Measurements from ENCODE around the gene ETS2.

Gene ETS2

DNA sequence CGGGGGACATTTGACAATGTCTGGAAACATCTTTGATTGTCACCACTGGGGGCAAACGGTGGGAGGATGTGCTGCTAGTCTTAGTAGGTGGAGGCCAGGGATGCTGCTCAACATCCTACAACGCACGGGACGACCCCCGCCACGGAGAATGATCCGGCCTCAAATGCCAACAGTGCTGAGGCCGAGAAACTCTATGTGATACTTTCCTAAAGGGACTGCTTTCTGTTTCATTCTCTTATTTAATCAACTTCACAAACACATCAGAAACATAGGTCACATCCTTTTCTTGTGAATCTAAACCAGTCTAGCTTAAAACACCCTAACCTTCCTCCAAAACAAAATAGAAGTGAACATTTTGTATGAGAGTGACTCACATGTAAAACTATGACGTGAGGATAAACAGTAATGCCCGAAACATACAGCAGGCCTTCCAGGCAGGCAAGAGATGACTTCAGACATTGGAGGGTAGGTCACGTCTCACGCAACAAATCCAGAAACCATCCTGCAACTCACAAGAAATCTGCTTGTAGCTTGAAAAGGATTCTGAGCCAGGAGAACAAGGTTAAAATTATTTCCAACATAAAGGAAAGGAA, 37.2 kb upstream of the ETS2 start:
- Histone ChIP-seq H3K27ac (ENCODE audit: insufficient read depth, low read depth, low read length, poor library complexity, severe bottlenecking) (no peak overlapping the region), H3K27me3 (ENCODE audit: control insufficient read depth, insufficient read depth, low read length, poor library complexity, severe bottlenecking) (no peaks in the 10 kb centered on the region)
- WGBS, 2 experiments = 91 to 93% methylated on average over 13 of the region's 13 CpGs

DNA sequence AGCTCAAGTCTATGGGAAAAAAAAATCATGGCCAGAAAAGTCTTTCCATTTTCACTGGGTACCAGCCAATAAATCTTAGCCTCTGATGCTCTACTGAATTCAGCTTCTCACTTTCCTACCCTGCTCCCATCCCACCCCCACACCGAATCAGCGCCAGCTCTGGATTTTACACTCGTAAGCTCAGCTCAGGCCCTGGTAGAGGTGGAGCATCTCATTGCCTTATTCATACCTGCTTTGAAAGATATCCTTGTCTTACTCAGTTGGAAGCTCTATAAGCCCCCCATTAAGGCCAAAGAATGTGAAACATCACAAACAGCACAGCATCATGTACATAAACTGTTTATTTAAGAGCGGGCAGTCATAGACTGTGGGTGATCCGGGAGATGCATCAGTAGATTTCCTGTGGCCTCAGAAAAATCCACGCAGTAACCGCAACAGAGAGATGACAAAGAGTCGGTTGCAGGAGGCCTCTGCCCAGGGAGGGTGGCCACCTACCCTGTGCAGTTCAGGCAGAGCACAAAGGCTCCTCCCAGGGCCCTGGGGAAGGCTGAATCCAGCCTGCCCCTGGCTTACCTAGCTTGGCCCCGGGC, 36.4 kb upstream of the ETS2 start:
- no peaks in the 10 kb centered on the region for H3K4me1 ChIP-seq (ENCODE audit: control insufficient read depth, insufficient read depth, low read length)
- H3K9me3 ChIP-seq (ENCODE audit: control insufficient read depth, low read length) = no peaks in the 10 kb centered on the region
- H3K36me3 ChIP-seq (ENCODE audit: control insufficient read depth, insufficient read depth, low read length) = no peaks in the 10 kb centered on the region
- no peak overlapping the region for H3K4me3 ChIP-seq (ENCODE audit: insufficient read depth, low read depth, low read length)
- H3K27ac ChIP-seq (ENCODE audit: insufficient read depth, low read depth, low read length, poor library complexity, severe bottlenecking) = no peak overlapping the region
- H3K27me3 ChIP-seq (ENCODE audit: control insufficient read depth, insufficient read depth, low read length, poor library complexity, severe bottlenecking) = no peaks in the 10 kb centered on the region
- 74 to 79% methylated on average over 9 of the region's 9 CpGs for WGBS, 2 experiments

More for the DNA sequence above, 37.2 kb upstream of the ETS2 start:
- H3K36me3 ChIP-seq (ENCODE audit: control insufficient read depth, insufficient read depth, low read length) = no peaks in the 10 kb centered on the region
- no peaks in the 10 kb centered on the region for H3K9me3 ChIP-seq (ENCODE audit: control insufficient read depth, low read length)
- no peak overlapping the region for H3K4me3 ChIP-seq (ENCODE audit: insufficient read depth, low read depth, low read length)
- no peaks in the 10 kb centered on the region for H3K4me1 ChIP-seq (ENCODE audit: control insufficient read depth, insufficient read depth, low read length)

DNA sequence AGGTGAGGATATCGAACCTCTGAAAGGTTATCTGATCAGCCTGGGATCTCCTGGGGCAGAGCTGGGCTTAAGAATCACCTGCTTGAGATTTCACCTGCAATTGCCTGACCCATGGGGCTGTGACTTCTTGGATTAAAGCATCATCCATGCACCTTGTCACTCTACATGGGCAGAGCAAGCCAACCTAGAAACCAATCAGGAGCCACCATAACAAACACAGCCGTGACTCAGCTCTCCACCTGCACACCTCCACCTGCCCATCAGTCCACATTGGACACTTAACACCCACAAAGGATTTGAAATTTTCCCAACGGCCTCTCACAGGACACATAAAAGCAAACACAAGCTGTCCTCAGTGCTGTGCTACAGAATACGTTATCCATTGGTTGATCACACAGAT, 35.1 kb upstream of the ETS2 start:
- Histone ChIP-seq H3K27ac (ENCODE audit: insufficient read depth, low read depth, low read length, poor library complexity, severe bottlenecking) (no peak overlapping the region), H3K9me3 (ENCODE audit: control insufficient read depth, low read length) (no peaks in the 10 kb centered on the region), H3K27me3 (ENCODE audit: control insufficient read depth, insufficient read depth, low read length, poor library complexity, severe bottlenecking) (no peaks in the 10 kb centered on the region), H3K4me3 (ENCODE audit: insufficient read depth, low read depth, low read length) (no peak overlapping the region), H3K4me1 (ENCODE audit: control insufficient read depth, insufficient read depth, low read length) (no peaks in the 10 kb centered on the region), H3K36me3 (ENCODE audit: control insufficient read depth, insufficient read depth, low read length) (no peaks in the 10 kb centered on the region)
- WGBS, 2 experiments = 92 to 94% methylated on average over 4 of the region's 4 CpGs

DNA sequence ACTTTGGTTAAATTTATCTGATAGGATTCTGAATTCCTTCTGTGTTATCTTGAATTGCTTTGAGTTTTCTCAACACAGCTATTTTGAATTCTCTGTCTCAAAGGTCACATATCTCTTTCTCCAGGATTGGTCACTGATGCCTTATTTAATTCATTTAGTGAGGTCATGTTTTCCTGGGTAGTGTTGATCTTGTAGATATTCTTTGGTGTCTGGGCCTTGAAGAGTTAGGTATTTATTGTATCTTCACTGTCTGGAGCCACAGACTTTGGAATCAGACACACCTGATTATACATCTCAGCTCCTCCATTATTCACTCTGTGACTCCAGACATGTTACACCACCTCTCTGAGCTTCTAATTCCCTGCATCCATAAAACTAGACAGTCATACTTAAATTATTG, 34.2 kb upstream of the ETS2 start:
- H3K4me3 ChIP-seq (ENCODE audit: insufficient read depth, low read depth, low read length) = no peak overlapping the region

DNA sequence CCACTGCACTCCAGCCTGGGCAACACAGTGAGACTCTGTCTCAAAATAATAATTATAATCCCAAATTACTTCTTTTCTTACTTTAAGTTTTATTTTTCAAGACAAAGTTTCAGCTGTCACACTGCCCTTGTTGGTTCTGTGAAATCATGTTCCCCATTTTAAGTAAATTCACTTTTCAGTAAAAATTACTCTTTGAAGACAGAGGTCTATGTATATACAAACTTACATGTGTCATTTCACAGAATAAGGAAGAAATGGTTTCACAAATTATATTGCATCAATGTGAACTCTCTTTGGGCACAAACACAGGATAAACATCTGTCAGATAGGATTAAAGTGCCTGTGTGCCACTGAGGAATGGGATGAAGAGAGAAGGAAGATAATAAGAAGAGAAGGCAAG, 33.1 kb upstream of the ETS2 start:
- Histone ChIP-seq H3K27me3 (ENCODE audit: control insufficient read depth, insufficient read depth, low read length, poor library complexity, severe bottlenecking) (no peaks in the 10 kb centered on the region), H3K36me3 (ENCODE audit: control insufficient read depth, insufficient read depth, low read length) (no peaks in the 10 kb centered on the region), H3K4me1 (ENCODE audit: control insufficient read depth, insufficient read depth, low read length) (no peaks in the 10 kb centered on the region), H3K4me3 (ENCODE audit: insufficient read depth, low read depth, low read length) (no peak overlapping the region), H3K9me3 (ENCODE audit: control insufficient read depth, low read length) (no peaks in the 10 kb centered on the region), H3K27ac (ENCODE audit: insufficient read depth, low read depth, low read length, poor library complexity, severe bottlenecking) (no peak overlapping the region)

More for the DNA sequence above, 34.2 kb upstream of the ETS2 start:
- Histone ChIP-seq H3K36me3 (ENCODE audit: control insufficient read depth, insufficient read depth, low read length) (no peaks in the 10 kb centered on the region), H3K27me3 (ENCODE audit: control insufficient read depth, insufficient read depth, low read length, poor library complexity, severe bottlenecking) (no peaks in the 10 kb centered on the region), H3K4me1 (ENCODE audit: control insufficient read depth, insufficient read depth, low read length) (no peaks in the 10 kb centered on the region), H3K9me3 (ENCODE audit: control insufficient read depth, low read length) (no peaks in the 10 kb centered on the region), H3K27ac (ENCODE audit: insufficient read depth, low read depth, low read length, poor library complexity, severe bottlenecking) (no peak overlapping the region)

DNA sequence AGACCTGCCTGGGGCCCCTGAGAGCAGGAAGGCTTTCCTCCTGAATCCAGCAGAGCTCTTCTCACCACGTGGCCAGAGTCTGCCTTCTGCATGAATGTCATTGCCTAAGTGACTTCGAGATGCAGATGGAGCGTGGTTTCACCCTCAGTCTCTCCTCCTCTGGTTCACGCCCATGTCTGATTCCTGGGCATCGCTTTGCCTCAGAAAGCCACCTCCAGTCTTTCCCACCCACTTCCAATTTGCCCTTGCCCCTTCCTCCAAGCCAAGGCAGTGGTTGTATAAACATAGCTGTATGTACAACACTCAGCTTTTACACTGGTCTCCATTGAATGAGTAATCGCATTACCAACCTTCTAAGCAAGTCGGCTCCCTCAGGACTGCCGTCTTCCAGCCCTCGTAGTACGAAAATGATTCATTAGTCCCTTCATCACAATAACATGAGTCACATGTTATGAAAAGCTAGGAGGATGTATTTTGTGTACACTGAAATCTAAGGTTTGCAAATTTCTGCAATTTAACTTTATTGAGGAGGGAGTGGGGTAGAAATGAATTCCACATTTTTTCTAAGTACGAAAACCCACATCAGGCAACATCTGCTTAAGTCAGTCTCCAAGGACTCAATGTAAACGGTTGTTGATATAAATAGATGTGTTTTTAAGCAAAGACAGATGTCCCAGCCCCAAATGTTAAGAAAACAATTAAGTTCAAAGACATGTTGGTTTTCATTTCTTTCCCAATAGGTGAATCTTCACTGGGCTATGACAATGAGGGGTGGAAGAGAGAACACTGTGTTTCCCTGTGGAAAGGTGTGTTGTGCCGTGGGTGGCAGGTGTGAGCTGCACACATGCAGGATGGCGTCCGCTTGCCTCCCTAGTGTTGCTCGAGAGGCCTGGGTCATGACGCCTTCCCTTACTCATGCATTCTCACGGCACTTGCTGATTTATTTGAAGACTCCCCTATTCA, 32.3 kb upstream of the ETS2 start:
- WGBS, 2 experiments = 90 to 93% methylated on average over 18 of the region's 18 CpGs
- H3K9me3 ChIP-seq (ENCODE audit: control insufficient read depth, low read length) = no peaks in the 10 kb centered on the region
- H3K27me3 ChIP-seq (ENCODE audit: control insufficient read depth, insufficient read depth, low read length, poor library complexity, severe bottlenecking) = no peaks in the 10 kb centered on the region
- H3K4me1 ChIP-seq (ENCODE audit: control insufficient read depth, insufficient read depth, low read length) = no peaks in the 10 kb centered on the region
- no peak overlapping the region for H3K27ac ChIP-seq (ENCODE audit: insufficient read depth, low read depth, low read length, poor library complexity, severe bottlenecking)
- no peaks in the 10 kb centered on the region for H3K36me3 ChIP-seq (ENCODE audit: control insufficient read depth, insufficient read depth, low read length)
- H3K4me3 ChIP-seq (ENCODE audit: insufficient read depth, low read depth, low read length) = no peak overlapping the region

DNA sequence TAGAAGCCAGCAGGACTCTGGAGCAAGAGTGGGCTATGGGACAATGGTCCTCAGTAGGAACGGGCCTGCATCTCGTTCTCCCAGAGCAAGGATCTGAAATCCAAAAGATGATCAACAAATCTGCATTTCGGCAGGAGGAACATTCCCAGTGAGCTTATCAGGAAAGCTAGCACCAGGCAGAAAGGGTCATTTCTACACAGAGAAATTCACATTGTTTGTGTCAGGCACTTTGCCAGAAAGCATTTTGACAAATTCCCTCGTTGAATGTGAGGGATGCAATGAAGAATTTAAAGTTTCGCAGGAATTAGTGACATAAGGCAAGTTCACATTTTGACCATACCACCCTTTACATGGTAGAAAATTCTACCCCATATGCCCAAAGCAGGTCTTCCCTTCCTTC, 31.6 kb upstream of the ETS2 start:
- Histone ChIP-seq H3K27ac (ENCODE audit: insufficient read depth, low read depth, low read length, poor library complexity, severe bottlenecking) (no peak overlapping the region), H3K4me3 (ENCODE audit: insufficient read depth, low read depth, low read length) (no peak overlapping the region), H3K4me1 (ENCODE audit: control insufficient read depth, insufficient read depth, low read length) (no peaks in the 10 kb centered on the region), H3K36me3 (ENCODE audit: control insufficient read depth, insufficient read depth, low read length) (no peaks in the 10 kb centered on the region), H3K27me3 (ENCODE audit: control insufficient read depth, insufficient read depth, low read length, poor library complexity, severe bottlenecking) (no peaks in the 10 kb centered on the region), H3K9me3 (ENCODE audit: control insufficient read depth, low read length) (no peaks in the 10 kb centered on the region)
- 94 to 95% methylated on average over 4 to 5 of the region's 5 CpGs for WGBS, 2 experiments

DNA sequence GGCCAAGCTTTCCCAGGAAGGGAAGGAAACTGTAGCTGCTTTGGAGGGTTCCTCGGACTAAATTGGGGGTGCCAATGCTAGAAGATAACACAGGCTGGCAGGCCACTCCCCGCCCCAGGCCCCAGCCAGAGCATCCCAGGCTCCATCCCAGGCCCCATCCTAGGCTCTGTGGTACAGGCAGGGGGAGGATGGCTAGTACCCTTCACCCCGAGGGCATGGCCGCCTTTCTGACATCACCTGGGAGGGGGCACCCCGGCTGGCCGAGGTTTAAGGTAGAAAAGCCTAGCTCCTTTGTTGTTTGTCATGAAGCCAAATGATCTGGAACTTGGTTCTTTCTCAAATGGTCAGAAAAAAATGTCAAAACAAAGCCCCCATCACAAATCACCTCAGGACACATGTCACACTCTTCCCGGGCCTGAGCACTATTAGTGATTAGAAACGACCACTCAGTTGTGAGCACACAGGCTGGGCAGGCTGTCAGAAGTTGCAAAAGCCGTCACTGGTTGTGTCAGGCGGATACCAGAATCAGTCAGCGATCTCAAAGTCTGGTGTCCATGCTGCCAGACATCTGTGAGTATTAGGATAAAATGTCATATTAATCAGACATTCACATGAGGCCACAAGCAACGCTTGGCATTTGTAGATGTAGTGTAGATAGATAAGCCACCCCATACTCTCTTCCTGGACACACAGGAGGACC, 31.0 kb upstream of the ETS2 start:
- H3K4me1 ChIP-seq (ENCODE audit: control insufficient read depth, insufficient read depth, low read length) = no peaks in the 10 kb centered on the region
- H3K27ac ChIP-seq (ENCODE audit: insufficient read depth, low read depth, low read length, poor library complexity, severe bottlenecking) = no peak overlapping the region
- no peaks in the 10 kb centered on the region for H3K27me3 ChIP-seq (ENCODE audit: control insufficient read depth, insufficient read depth, low read length, poor library complexity, severe bottlenecking)
- 91 to 92% methylated on average over 11 to 12 of the region's 12 CpGs for WGBS, 2 experiments
- no peaks in the 10 kb centered on the region for H3K9me3 ChIP-seq (ENCODE audit: control insufficient read depth, low read length)
- no peak overlapping the region for H3K4me3 ChIP-seq (ENCODE audit: insufficient read depth, low read depth, low read length)
- no peaks in the 10 kb centered on the region for H3K36me3 ChIP-seq (ENCODE audit: control insufficient read depth, insufficient read depth, low read length)

DNA sequence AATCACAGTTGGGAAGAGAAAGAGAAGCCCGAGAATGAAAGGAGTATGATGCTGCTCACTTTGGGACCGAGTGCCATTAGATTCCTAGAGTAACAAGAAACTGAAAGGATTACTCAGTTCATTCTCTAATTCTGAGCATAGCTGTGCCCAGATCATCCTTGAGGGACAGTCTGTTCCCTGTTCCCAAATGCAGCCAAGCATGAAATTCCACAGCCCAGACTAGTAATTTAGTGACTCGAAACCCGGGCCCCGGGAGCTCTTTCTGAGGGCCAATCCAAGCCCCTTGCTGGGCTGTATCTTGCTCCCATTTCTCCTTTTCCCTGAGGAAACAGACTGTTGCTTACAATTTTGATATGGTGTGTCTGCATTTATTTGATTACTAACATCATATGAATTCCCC, 30.0 kb upstream of the ETS2 start:
- Histone ChIP-seq H3K27ac (ENCODE audit: insufficient read depth, low read depth, low read length, poor library complexity, severe bottlenecking) (no peak overlapping the region), H3K4me1 (ENCODE audit: control insufficient read depth, insufficient read depth, low read length) (no peaks in the 10 kb centered on the region), H3K4me3 (ENCODE audit: insufficient read depth, low read depth, low read length) (no peak overlapping the region), H3K27me3 (ENCODE audit: control insufficient read depth, insufficient read depth, low read length, poor library complexity, severe bottlenecking) (no peaks in the 10 kb centered on the region), H3K36me3 (ENCODE audit: control insufficient read depth, insufficient read depth, low read length) (no peaks in the 10 kb centered on the region), H3K9me3 (ENCODE audit: control insufficient read depth, low read length) (no peaks in the 10 kb centered on the region)
- 81 to 83% methylated on average over 5 of the region's 5 CpGs for WGBS, 2 experiments

DNA sequence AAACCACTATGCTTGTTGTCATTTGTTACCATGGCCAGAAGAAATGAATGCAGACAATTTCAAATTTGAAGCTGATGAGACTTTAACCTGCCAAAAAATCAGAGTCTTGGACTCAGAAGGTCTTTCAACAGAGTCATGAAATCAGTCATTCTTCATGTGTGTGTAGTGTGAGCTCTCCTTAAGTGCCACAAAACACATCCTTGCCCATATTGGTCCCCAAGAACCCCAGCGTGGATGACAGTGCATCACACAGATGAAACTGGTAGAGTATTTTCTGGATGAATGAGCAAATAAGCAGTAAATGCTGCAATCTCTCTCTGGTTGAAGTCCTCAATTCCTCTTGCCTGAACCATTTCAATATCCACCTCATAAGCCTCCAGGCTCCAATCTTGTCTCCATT, 28.7 kb upstream of the ETS2 start:
- no peaks in the 10 kb centered on the region for H3K36me3 ChIP-seq (ENCODE audit: control insufficient read depth, insufficient read depth, low read length)
- H3K4me1 ChIP-seq (ENCODE audit: control insufficient read depth, insufficient read depth, low read length) = no peaks in the 10 kb centered on the region
- H3K27me3 ChIP-seq (ENCODE audit: control insufficient read depth, insufficient read depth, low read length, poor library complexity, severe bottlenecking) = no peaks in the 10 kb centered on the region
- no peaks in the 10 kb centered on the region for H3K9me3 ChIP-seq (ENCODE audit: control insufficient read depth, low read length)
- H3K27ac ChIP-seq (ENCODE audit: insufficient read depth, low read depth, low read length, poor library complexity, severe bottlenecking) = no peak overlapping the region
- 80 to 100% methylated on average over 1 of the region's 1 CpG for WGBS, 2 experiments
- no peak overlapping the region for H3K4me3 ChIP-seq (ENCODE audit: insufficient read depth, low read depth, low read length)
